GM12878 (cell line): ENCODE results near the gene SESTD1. TPM values are rescaled to one million over a fixed set of nuclear protein-coding genes. Genes with fewer than 3 reads are reported as not detected.

Experiments
- ATAC-seq: fragments of 200-7000 bp; cut with Tn5 transposase; 3 replicates; pipeline ENCODE4 v1.9.1; 2020; ENCODE audit warnings: mild to moderate bottlenecking, moderate library complexity
- BruUV-seq: library from RNA; stranded (reverse); fragments of 400-500 nt; replicated peaks from 2 replicates; lab custom pipeline; 2021; lab: Mats Ljungman, UMichigan
- CTCF ChIA-PET: fragments of 300-600 bp; sonication (Branson Sonifier 250); formaldehyde crosslinking; extraction: SDS; loops from one replicate; lab custom pipeline; 2021; ENCODE audit warnings: inconsistent platforms; lab: Yijun Ruan, JAX
- POLR2A ChIA-PET: fragments of 350-600 bp; formaldehyde crosslinking; extraction: SDS; loops from one replicate; lab custom pipeline; 2021; ENCODE audit warnings: inconsistent platforms; lab: Charles Lee
- RAD21 ChIA-PET: fragments of 300-600 bp; sonication (Branson Sonifier 250); formaldehyde crosslinking; loops from one replicate; lab custom pipeline; 2023; ENCODE audit warnings: antibody characterized with exemption; ENCODE audit not compliant: unreplicated experiment; lab: Charles Lee
- SMC1A ChIA-PET: fragments of 300-600 bp; sonication (Branson Sonifier 250); formaldehyde crosslinking; loops from one replicate; lab custom pipeline; 2023; ENCODE audit not compliant: unreplicated experiment, uncharacterized antibody; lab: Charles Lee
- DNase-seq: peaks from one replicate; pipeline ENCODE4 v3.0.0-alpha.2; 2011; ENCODE audit warnings: low read depth, low spot score
- FAIRE-seq: peaks from 3 replicates; lab custom pipeline; 2011; peaks lifted over from hg19 to GRCh38; lab: Jason Lieb, UNC
- H2AFZ ChIP-seq: 2 replicates; pipeline ENCODE4 v1.6.0; 2011; ENCODE audit warnings: low read depth, low read length, control low read depth; ENCODE audit not compliant: control insufficient read depth
- H3K27ac ChIP-seq: 2 replicates; pipeline ENCODE4 v1.5.1; 2011; ENCODE audit warnings: control low read depth; ENCODE audit not compliant: control insufficient read depth, insufficient read depth
- H3K27me3 ChIP-seq, 2 experiments: replicated peaks in 1 of 2; 2 replicates each; pipeline versions ENCODE4 v1.6.0 to v1.6.1; 2011; ENCODE audit warnings: low read length in 1 of 2; ENCODE audit not compliant: control insufficient read depth in 2 of 2, insufficient read depth in 2 of 2
- H3K36me3 ChIP-seq, 2 experiments: 2 replicates each; pipeline ENCODE4 v1.5.1; 2011; ENCODE audit warnings: low read length in 1 of 2; ENCODE audit not compliant: control insufficient read depth in 2 of 2, insufficient read depth in 2 of 2
- H3K4me1 ChIP-seq: 2 replicates; pipeline ENCODE4 v1.6.1; 2011; ENCODE audit warnings: mild to moderate bottlenecking, low read length, moderate library complexity, mixed read lengths; ENCODE audit not compliant: control insufficient read depth, insufficient read depth
- H3K4me2 ChIP-seq: 2 replicates; pipeline ENCODE4 v1.6.0; 2011; ENCODE audit warnings: control low read depth; ENCODE audit not compliant: control insufficient read depth, insufficient read depth
- H3K4me3 ChIP-seq: fragments of 200-600 bp; sonication (generic); 2 replicates; pipeline ENCODE4 v1.5.1; 2016
- H3K79me2 ChIP-seq: 2 replicates; pipeline ENCODE4 v1.6.0; 2011; ENCODE audit warnings: low read length; ENCODE audit not compliant: control insufficient read depth, insufficient read depth
- H3K9ac ChIP-seq: 2 replicates; pipeline ENCODE4 v1.8.0; 2011; ENCODE audit warnings: low read length, control low read depth, mixed read lengths; ENCODE audit not compliant: control insufficient read depth, insufficient read depth
- H3K9me3 ChIP-seq: replicated peaks from 3 replicates; pipeline ENCODE4 v1.5.1; 2011; ENCODE audit warnings: mild to moderate bottlenecking, low read length; ENCODE audit not compliant: control insufficient read depth, insufficient read depth
- H4K20me1 ChIP-seq: 2 replicates; pipeline ENCODE4 v1.6.0; 2011; ENCODE audit not compliant: control insufficient read depth, insufficient read depth
- ATF7 ChIP-seq: fragments of 450-650 bp; IDR thresholded peaks from 2 replicates; pipeline ENCODE4 v1.6.1; 2016; ENCODE audit warnings: low read depth, mild to moderate bottlenecking
- CBX3 ChIP-seq: fragments of 200-600 bp; sonication (generic); IDR thresholded peaks from 2 replicates; pipeline ENCODE4 v1.6.1; 2016; ENCODE audit warnings: low read depth, borderline replicate concordance
- HDAC2 ChIP-seq: fragments of 200-600 bp; sonication (generic); IDR thresholded peaks from 2 replicates; pipeline ENCODE4 v1.6.1; 2017
- KLF5 ChIP-seq: fragments of 450-650 bp; IDR thresholded peaks from 2 replicates; pipeline ENCODE4 v1.6.1; 2014; ENCODE audit warnings: mild to moderate bottlenecking; ENCODE audit not compliant: partially characterized antibody
- NBN ChIP-seq: fragments of 450-650 bp; IDR thresholded peaks from 2 replicates; pipeline ENCODE4 v1.6.1; 2016
- RAD21 ChIP-seq: IDR thresholded peaks from 2 replicates; pipeline ENCODE4 v1.6.1; 2011; ENCODE audit warnings: mild to moderate bottlenecking, low read depth, low read length, moderate library complexity; ENCODE audit not compliant: insufficient read depth
- STAT1 ChIP-seq: fragments of 450-650 bp; conservative IDR thresholded peaks from 2 replicates; pipeline ENCODE4 v1.6.1; 2014; ENCODE audit warnings: antibody characterized with exemption, mild to moderate bottlenecking
- TAF1 ChIP-seq: IDR thresholded peaks from 2 replicates; pipeline ENCODE4 v1.6.1; 2011; ENCODE audit warnings: mild to moderate bottlenecking, low read depth, low read length, borderline replicate concordance
- TCF7 ChIP-seq: IDR thresholded peaks from 2 replicates; pipeline ENCODE4 v1.6.1; 2014; ENCODE audit warnings: antibody characterized with exemption, borderline replicate concordance
- ZNF217 ChIP-seq: fragments of 450-650 bp; IDR thresholded peaks from 2 replicates; pipeline ENCODE4 v1.6.1; 2017; ENCODE audit warnings: antibody characterized with exemption, mild to moderate bottlenecking
- ZNF384 ChIP-seq: IDR thresholded peaks from 2 replicates; pipeline ENCODE4 v1.6.1; 2012; ENCODE audit warnings: low read depth, mild to moderate bottlenecking, low read length, improper control_type of control experiment, borderline replicate concordance
- ZZZ3 ChIP-seq: IDR thresholded peaks from 2 replicates; pipeline ENCODE4 v1.6.1; 2011; ENCODE audit warnings: low read depth; ENCODE audit not compliant: control insufficient read depth, insufficient read length
- WGBS: methylation state at CpG from one replicate; pipeline ENCODE4 v1.1.6; 2016; ENCODE audit warnings: low lambda C conversion rate; ENCODE audit not compliant: insufficient replicate concordance, insufficient coverage; ENCODE audit errors: missing lambda C conversion rate; 5-methylcytosine and 5-hydroxymethylcytosine counted together
- in situ Hi-C: fragments of 300-500 bp; cut with MboI; formaldehyde crosslinking; loops from 9 replicates; pipeline ENCODE4 v1.14.3; 2018; ENCODE audit warnings: mixed read lengths
- intact Hi-C: fragments of 100-400 bp; cut with micrococcal nuclease; formaldehyde crosslinking; loops from one replicate; pipeline ENCODE4 v1.14.2; 2022; ENCODE audit not compliant: unreplicated experiment
- polyA plus RNA-seq, 11 experiments: library from polyadenylated mRNA; depleted of rRNA in 4 of 11; unstranded in 6 of 11; stranded (reverse) in 5 of 11; fragments of >200 nt; fragmentation: Nextera tagmentation in 4 of 11; fragmentation: Illumina TruSeq in 1 of 11; extraction: Ambion mirVana in 4 of 11; extraction: Trizol in 1 of 11; gene quantifications; 1 replicate in 1 of 11; 2 replicates in 10 of 11; pipeline versions ENCODE4 v1.2.1 to v1.2.3, GENCODE V29; 2011 to 2016; ENCODE audit warnings: inconsistent platforms in 2 of 11, missing spikeins in 2 of 11, low read depth in 1 of 11
- total RNA-seq, 4 experiments: library from RNA; depleted of rRNA in 3 of 4; stranded (reverse); fragments of >200 nt in 3 of 4; fragmentation: Illumina TruSeq in 1 of 4; extraction: Trizol in 1 of 4; gene quantifications; 2 replicates each; pipeline versions ENCODE4 v1.2.1 to v1.2.3, GENCODE V29; 2013 to 2021
- TF ChIP-seq, protein P1 (sequence below): fragments of 450-650 bp; formaldehyde crosslinking; IDR thresholded peaks from 2 replicates; pipeline ENCODE4 v1.4.0; 2020; ENCODE audit warnings: mild to moderate bottlenecking, moderate library complexity
- TF ChIP-seq, protein P2 (sequence below): fragments of 450-650 bp; IDR thresholded peaks from 2 replicates; pipeline ENCODE4 v1.6.1; 2018; ENCODE audit warnings: borderline replicate concordance, mild to moderate bottlenecking; ENCODE audit not compliant: partially characterized antibody

Gene SESTD1
- total and polyA plus RNA-seq, 10 of the 15 experiments (the other 5 are each of a cell fraction or from before 2014, with no cell fraction given), result 4.4 to 22.7 (median 9.5) TPM

DNA sequence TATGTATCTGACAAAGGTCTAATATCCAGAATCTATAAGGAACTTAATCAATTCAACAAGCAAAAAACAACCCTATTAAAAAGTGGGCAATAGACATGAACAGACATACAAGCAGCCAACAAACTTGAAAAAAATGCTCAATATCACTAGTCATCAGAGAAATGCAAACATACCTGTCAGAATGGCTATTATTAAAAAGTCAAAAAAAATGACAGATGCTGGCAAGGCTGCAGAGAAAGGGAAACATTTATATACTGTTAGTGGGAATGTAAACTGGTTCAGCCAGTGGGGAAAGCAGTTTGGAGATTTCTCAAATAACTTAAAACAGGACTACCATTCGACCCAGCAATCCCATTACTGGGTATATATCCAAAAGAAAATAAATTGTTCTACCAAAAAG is 21.6 kb downstream of the SESTD1 start:
- 74% methylated on average over 1 of the region's 1 CpG for WGBS
- POLR2A ChIA-PET, result no interaction called here
- peaks cover 14% of the 10 kb centered on the region for H3K79me2 ChIP-seq
- in situ Hi-C loops, result no loop called here
- TF ChIP-seq, protein P1, sequence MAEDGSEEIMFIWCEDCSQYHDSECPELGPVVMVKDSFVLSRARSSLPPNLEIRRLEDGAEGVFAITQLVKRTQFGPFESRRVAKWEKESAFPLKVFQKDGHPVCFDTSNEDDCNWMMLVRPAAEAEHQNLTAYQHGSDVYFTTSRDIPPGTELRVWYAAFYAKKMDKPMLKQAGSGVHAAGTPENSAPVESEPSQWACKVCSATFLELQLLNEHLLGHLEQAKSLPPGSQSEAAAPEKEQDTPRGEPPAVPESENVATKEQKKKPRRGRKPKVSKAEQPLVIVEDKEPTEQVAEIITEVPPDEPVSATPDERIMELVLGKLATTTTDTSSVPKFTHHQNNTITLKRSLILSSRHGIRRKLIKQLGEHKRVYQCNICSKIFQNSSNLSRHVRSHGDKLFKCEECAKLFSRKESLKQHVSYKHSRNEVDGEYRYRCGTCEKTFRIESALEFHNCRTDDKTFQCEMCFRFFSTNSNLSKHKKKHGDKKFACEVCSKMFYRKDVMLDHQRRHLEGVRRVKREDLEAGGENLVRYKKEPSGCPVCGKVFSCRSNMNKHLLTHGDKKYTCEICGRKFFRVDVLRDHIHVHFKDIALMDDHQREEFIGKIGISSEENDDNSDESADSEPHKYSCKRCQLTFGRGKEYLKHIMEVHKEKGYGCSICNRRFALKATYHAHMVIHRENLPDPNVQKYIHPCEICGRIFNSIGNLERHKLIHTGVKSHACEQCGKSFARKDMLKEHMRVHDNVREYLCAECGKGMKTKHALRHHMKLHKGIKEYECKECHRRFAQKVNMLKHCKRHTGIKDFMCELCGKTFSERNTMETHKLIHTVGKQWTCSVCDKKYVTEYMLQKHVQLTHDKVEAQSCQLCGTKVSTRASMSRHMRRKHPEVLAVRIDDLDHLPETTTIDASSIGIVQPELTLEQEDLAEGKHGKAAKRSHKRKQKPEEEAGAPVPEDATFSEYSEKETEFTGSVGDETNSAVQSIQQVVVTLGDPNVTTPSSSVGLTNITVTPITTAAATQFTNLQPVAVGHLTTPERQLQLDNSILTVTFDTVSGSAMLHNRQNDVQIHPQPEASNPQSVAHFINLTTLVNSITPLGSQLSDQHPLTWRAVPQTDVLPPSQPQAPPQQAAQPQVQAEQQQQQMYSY, result no peak
- TF ChIP-seq RAD21 (no peak), ZZZ3 (no peak), KLF5 (no peak), STAT1 (no peak), ZNF217 (no peak), NBN (no peak), CBX3 (no peak), TCF7 (no peak), ZNF384 (no peak), TAF1 (no peak), HDAC2 (no peak), ATF7 (no peak)
- TF ChIP-seq, protein P2, sequence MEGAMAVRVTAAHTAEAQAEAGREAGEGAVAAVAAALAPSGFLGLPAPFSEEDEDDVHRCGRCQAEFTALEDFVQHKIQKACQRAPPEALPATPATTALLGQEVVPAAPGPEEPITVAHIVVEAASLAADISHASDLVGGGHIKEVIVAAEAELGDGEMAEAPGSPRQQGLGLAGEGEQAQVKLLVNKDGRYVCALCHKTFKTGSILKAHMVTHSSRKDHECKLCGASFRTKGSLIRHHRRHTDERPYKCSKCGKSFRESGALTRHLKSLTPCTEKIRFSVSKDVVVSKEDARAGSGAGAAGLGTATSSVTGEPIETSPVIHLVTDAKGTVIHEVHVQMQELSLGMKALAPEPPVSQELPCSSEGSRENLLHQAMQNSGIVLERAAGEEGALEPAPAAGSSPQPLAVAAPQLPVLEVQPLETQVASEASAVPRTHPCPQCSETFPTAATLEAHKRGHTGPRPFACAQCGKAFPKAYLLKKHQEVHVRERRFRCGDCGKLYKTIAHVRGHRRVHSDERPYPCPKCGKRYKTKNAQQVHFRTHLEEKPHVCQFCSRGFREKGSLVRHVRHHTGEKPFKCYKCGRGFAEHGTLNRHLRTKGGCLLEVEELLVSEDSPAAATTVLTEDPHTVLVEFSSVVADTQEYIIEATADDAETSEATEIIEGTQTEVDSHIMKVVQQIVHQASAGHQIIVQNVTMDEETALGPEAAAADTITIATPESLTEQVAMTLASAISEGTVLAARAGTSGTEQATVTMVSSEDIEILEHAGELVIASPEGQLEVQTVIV, result no peak
- TF ChIP-seq, all 136 proteins: peak for 0
- DNase-seq (no peak), ATAC-seq (no peak), FAIRE-seq (no peak)
- no peaks in the 10 kb centered on the region for H3K36me3 ChIP-seq
- no peak overlapping the region for H3K4me2 ChIP-seq
- no peak overlapping the region for H2AFZ ChIP-seq
- no peak overlapping the region for H3K27ac ChIP-seq
- no peak overlapping the region for H3K9ac ChIP-seq
- H3K9me3 ChIP-seq, result no peaks in the 10 kb centered on the region; the same call in 1 of the 3 replicates
- no peaks in the 10 kb centered on the region for H4K20me1 ChIP-seq
- ChIA-PET SMC1A (interaction anchor here (2.2 kb wide), 1 partner anchor 12 kb away, joined by 12 read pairs; no protein-coding TSS in a partner anchor), CTCF (no interaction called here), RAD21 (no interaction called here)
- BruUV-seq, result no TSS peak
- no peaks in the 10 kb centered on the region for H3K27me3 ChIP-seq
- H3K4me1 ChIP-seq, result no peaks in the 10 kb centered on the region
- H3K4me3 ChIP-seq, result no peak overlapping the region
- intact Hi-C loops, result no loop called here
